Mononuclear cell (primary cell): ENCODE measurements around the gene REXO1. TPM values are rescaled to one million over a fixed set of nuclear protein-coding genes. Genes with fewer than 3 reads are reported as not detected.

ENCODE experiments used
- H3K27me3 ChIP-seq: 2 replicates; pipeline ENCODE4 v1.6.0; 2011; ENCODE audit warnings: low read length, control low read depth; ENCODE audit not compliant: insufficient read depth
- H3K4me1 ChIP-seq: 2 replicates; pipeline ENCODE4 v1.5.1; 2011; ENCODE audit warnings: mild to moderate bottlenecking, low read length, control low read depth; ENCODE audit not compliant: insufficient read depth
- H3K4me3 ChIP-seq: 2 replicates; pipeline ENCODE4 v1.5.1; 2011; ENCODE audit warnings: mild to moderate bottlenecking, low read length, moderate library complexity
- H3K9me3 ChIP-seq: 2 replicates; pipeline ENCODE4 v1.5.1; 2011; ENCODE audit warnings: low read depth, mild to moderate bottlenecking, control low read depth, low read length
- total RNA-seq: library from RNA; depleted of rRNA; stranded (reverse); fragments of >200 nt; gene quantifications from one replicate; pipeline ENCODE4 v1.2.3, GENCODE V29; 2012

Gene REXO1
- total RNA-seq, 1 donor, result 66.2 TPM

GRCh38 chr19:1859331-1859781 is 11.1 kb upstream of the REXO1 start:
- no peaks in the 10 kb centered on the region for H3K27me3 ChIP-seq
- peaks cover 79% of the 10 kb centered on the region for H3K4me1 ChIP-seq
- no peak overlapping the region for H3K4me3 ChIP-seq
- no peaks in the 10 kb centered on the region for H3K9me3 ChIP-seq

GRCh38 chr19:1858412-1859081 is 10.3 kb upstream of the REXO1 start:
- H3K27me3 ChIP-seq, result no peaks in the 10 kb centered on the region
- H3K4me1 ChIP-seq, result peaks cover 87% of the 10 kb centered on the region
- no peaks in the 10 kb centered on the region for H3K9me3 ChIP-seq
- no peak overlapping the region for H3K4me3 ChIP-seq

GRCh38 chr19:1857648-1858326 is 9.5 kb upstream of the REXO1 start:
- no peaks in the 10 kb centered on the region for H3K27me3 ChIP-seq
- H3K4me3 ChIP-seq, result peak overlapping the region; percentile 45
- H3K4me1 ChIP-seq, result peaks cover 94% of the 10 kb centered on the region
- H3K9me3 ChIP-seq, result no peaks in the 10 kb centered on the region

- H3K27me3 ChIP-seq, result no peaks in the 10 kb centered on the region
- H3K9me3 ChIP-seq, result no peaks in the 10 kb centered on the region
- peak overlapping the region; percentile 61 for H3K4me3 ChIP-seq
- peaks cover 98% of the 10 kb centered on the region for H3K4me1 ChIP-seq
Measured at GRCh38 chr19:1856698-1857603, 8.7 kb upstream of the REXO1 start.

GRCh38 chr19:1856345-1856697 is 8.0 kb upstream of the REXO1 start:
- Histone ChIP-seq H3K27me3 (no peaks in the 10 kb centered on the region), H3K4me1 (peaks cover 98% of the 10 kb centered on the region), H3K4me3 (peak overlapping the region; percentile 61), H3K9me3 (no peaks in the 10 kb centered on the region)

GRCh38 chr19:1855828-1856255 is 7.6 kb upstream of the REXO1 start:
- H3K9me3 ChIP-seq, result no peaks in the 10 kb centered on the region
- H3K4me3 ChIP-seq, result peak overlapping the region; percentile 61
- no peaks in the 10 kb centered on the region for H3K27me3 ChIP-seq
- H3K4me1 ChIP-seq, result peaks cover 96% of the 10 kb centered on the region

- H3K4me1 ChIP-seq, result peaks cover 90% of the 10 kb centered on the region
- H3K4me3 ChIP-seq, result peak overlapping the region; percentile 61
- H3K27me3 ChIP-seq, result no peaks in the 10 kb centered on the region
- H3K9me3 ChIP-seq, result no peaks in the 10 kb centered on the region
Measured at GRCh38 chr19:1855040-1855827, 7.0 kb upstream of the REXO1 start.

- Histone ChIP-seq H3K4me3 (no peak overlapping the region), H3K27me3 (no peaks in the 10 kb centered on the region), H3K9me3 (no peaks in the 10 kb centered on the region), H3K4me1 (peaks cover 84% of the 10 kb centered on the region)
Measured at GRCh38 chr19:1854542-1855039, 6.3 kb upstream of the REXO1 start.

GRCh38 chr19:1854039-1854541 is 5.8 kb upstream of the REXO1 start:
- Histone ChIP-seq H3K4me3 (no peak overlapping the region), H3K27me3 (no peaks in the 10 kb centered on the region), H3K4me1 (peaks cover 83% of the 10 kb centered on the region), H3K9me3 (no peaks in the 10 kb centered on the region)

GRCh38 chr19:1853295-1854038 is 5.2 kb upstream of the REXO1 start:
- H3K4me3 ChIP-seq, result no peak overlapping the region
- peaks cover 81% of the 10 kb centered on the region for H3K4me1 ChIP-seq
- no peaks in the 10 kb centered on the region for H3K27me3 ChIP-seq
- H3K9me3 ChIP-seq, result no peaks in the 10 kb centered on the region

GRCh38 chr19:1852581-1853128 is 4.4 kb upstream of the REXO1 start:
- Histone ChIP-seq H3K27me3 (no peaks in the 10 kb centered on the region), H3K9me3 (no peaks in the 10 kb centered on the region), H3K4me1 (peaks cover 74% of the 10 kb centered on the region), H3K4me3 (no peak overlapping the region)

GRCh38 chr19:1851654-1852580 is 3.6 kb upstream of the REXO1 start:
- H3K4me1 ChIP-seq, result peaks cover 74% of the 10 kb centered on the region
- H3K27me3 ChIP-seq, result no peaks in the 10 kb centered on the region
- no peaks in the 10 kb centered on the region for H3K9me3 ChIP-seq
- no peak overlapping the region for H3K4me3 ChIP-seq
